GM23248 (cell line): ENCODE measurements around the gene NEDD4L.

ENCODE experiments used
- EZH2 ChIP-seq: fragments of 200-600 bp; sonication (generic); IDR thresholded peaks from 2 replicates; pipeline ENCODE4 v1.6.1; 2018; ENCODE audit warnings: antibody characterized with exemption, mild to moderate bottlenecking; ENCODE audit not compliant: insufficient read depth, poor library complexity, severe bottlenecking
- EZH2phosphoT487 ChIP-seq: fragments of 200-600 bp; sonication (generic); IDR thresholded peaks from 2 replicates; pipeline ENCODE4 v1.6.1; 2018; ENCODE audit warnings: antibody characterized with exemption, moderate library complexity, mild to moderate bottlenecking, low read depth; ENCODE audit not compliant: insufficient read depth

DNA sequence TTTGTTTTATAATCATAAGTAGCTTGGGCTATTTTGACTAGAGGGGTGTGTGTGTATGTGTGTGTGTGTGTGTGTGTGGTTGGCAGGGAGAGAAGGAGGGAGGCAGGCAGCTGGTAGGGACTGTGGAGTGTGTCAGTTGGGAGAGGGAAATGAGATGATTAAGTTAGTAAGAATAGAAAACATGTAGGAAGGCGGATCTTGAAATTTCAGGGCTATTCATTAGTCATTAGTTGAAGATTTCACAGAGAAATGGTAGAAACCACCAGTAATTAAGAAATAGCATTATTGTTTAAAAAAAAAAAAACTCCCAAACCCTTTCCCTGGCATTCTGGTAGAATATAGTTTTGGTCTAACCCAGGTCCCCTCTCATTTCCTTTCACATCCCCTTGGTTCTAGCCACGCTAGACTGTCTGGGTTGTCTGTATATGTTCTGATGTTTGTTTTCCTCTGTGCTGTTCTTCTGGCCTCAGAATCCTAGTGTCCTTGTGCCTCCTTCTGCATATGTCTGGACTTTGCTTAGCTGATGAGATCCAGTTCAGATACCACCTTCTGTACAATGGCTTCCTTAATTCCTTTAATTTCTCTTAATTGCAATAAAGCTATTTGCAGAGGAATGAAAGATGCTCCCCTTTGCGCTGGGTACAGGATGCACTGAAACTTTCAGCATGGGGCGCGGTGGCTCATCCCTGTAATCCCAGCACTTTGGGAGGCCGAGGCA is 161.6 kb downstream of the NEDD4L start:
- TF ChIP-seq EZH2 = no peak
- TF ChIP-seq EZH2phosphoT487 = no peak
